Smooth muscle cell of the pulmonary artery (primary cell): ENCODE measurements around the gene MYT1. TPM values are rescaled to one million over a fixed set of nuclear protein-coding genes. Genes with fewer than 3 reads are reported as not detected.

ENCODE experiments used
- total RNA-seq: library from RNA; depleted of rRNA; stranded (reverse); fragments of >200 nt; gene quantifications from 2 replicates; pipeline ENCODE4 v1.2.3, GENCODE V29; 2014

Gene MYT1
- not detected in 2 replicates for total RNA-seq

GRCh38 chr20:64164123-64164836, at the start of gene MYT1:
Gene MYT1 (plus strand): TSS chr20:64164452. CDS start chr20:64198862, 34,410 bp downstream.

GRCh38 chr20:64255361-64256281, 91.4 kb downstream of the MYT1 start, which contains the start of gene PCMTD2:
Gene PCMTD2 (plus strand): TSS chr20:64255748. CDS start chr20:64259966, 4,218 bp downstream.

Other genes with a start within 250 kb of the MYT1 start
- 22.9 and 33.0 TPM in 2 replicates for gene UCKL1, start 208.0 kb upstream of the MYT1 start, total RNA-seq
- 11.9 and 15.3 TPM in 2 replicates for gene ZNF512B, start 194.5 kb upstream of the MYT1 start, total RNA-seq
- gene SAMD10, start 184.8 kb upstream of the MYT1 start, total RNA-seq, result 2.3 and 3.6 TPM in 2 replicates
- 55.1 and 63.7 TPM in 2 replicates for gene PRPF6, start 183.3 kb upstream of the MYT1 start, total RNA-seq
- 0.65 and 0.76 TPM in 2 replicates for gene C20orf204, start 128.3 kb upstream of the MYT1 start, total RNA-seq
- 0.07 TPM in 2 replicates for gene SOX18, start 114.8 kb upstream of the MYT1 start, total RNA-seq
- gene TCEA2, start 101.3 kb upstream of the MYT1 start, total RNA-seq, result 27.9 and 34.3 TPM in 2 replicates
- 7.7 and 14.5 TPM in 2 replicates for gene RGS19, start 84.9 kb upstream of the MYT1 start, total RNA-seq
- 2.3 and 2.4 TPM in 2 replicates for gene OPRL1, start 84.4 kb upstream of the MYT1 start, total RNA-seq
- not detected in 2 replicates for gene LKAAEAR1, start 80.1 kb upstream of the MYT1 start, total RNA-seq
- gene NPBWR2, start 56.9 kb upstream of the MYT1 start, total RNA-seq, result not detected in 2 replicates
- gene PCMTD2, start 91.3 kb downstream of the MYT1 start, total RNA-seq, result 28.8 and 46.7 TPM in 2 replicates